H9 (cell line): Measurements from ENCODE around the gene CEBPZ. TPM values are rescaled to one million over a fixed set of nuclear protein-coding genes. Genes with fewer than 3 reads are reported as not detected.

Source experiments
- DNase-seq: peaks from one replicate; pipeline ENCODE4 v3.0.0-alpha.2; 2017
- H2AFZ ChIP-seq: one replicate; pipeline ENCODE4 v1.6.1; 2013; ENCODE audit warnings: mild to moderate bottlenecking, low read length, control low read depth, moderate library complexity
- H2AK5ac ChIP-seq: 2 replicates; pipeline ENCODE4 v1.6.1; 2013; ENCODE audit warnings: low read length, control low read depth, mixed read lengths; ENCODE audit not compliant: insufficient read length
- H2BK120ac ChIP-seq: one replicate; pipeline ENCODE4 v1.6.1; 2013; ENCODE audit warnings: low read depth, mild to moderate bottlenecking, low read length, control low read depth, inconsistent platforms; ENCODE audit not compliant: poor library complexity, severe bottlenecking
- H2BK12ac ChIP-seq: 2 replicates; pipeline ENCODE4 v1.6.1; 2013; ENCODE audit warnings: low read length, control low read depth, mixed read lengths, low read depth; ENCODE audit not compliant: insufficient read length
- H2BK15ac ChIP-seq: 2 replicates; pipeline ENCODE4 v1.6.1; 2013; ENCODE audit warnings: low read depth, low read length, control low read depth
- H2BK20ac ChIP-seq: one replicate; pipeline ENCODE4 v1.6.1; 2013; ENCODE audit warnings: low read depth, mild to moderate bottlenecking, low read length, control low read depth, inconsistent platforms; ENCODE audit not compliant: poor library complexity, severe bottlenecking
- H2BK5ac ChIP-seq: 2 replicates; pipeline ENCODE4 v1.6.1; 2013; ENCODE audit warnings: low read length, control low read depth, mixed read lengths; ENCODE audit not compliant: insufficient read length
- H3K14ac ChIP-seq: 2 replicates; pipeline ENCODE4 v1.6.1; 2013; ENCODE audit warnings: low read length, control low read depth; ENCODE audit not compliant: insufficient read depth
- H3K18ac ChIP-seq: 2 replicates; pipeline ENCODE4 v1.6.1; 2013; ENCODE audit warnings: low read depth, mild to moderate bottlenecking, mixed read lengths, low read length, control low read depth; ENCODE audit not compliant: insufficient read length
- H3K23ac ChIP-seq: 2 replicates; pipeline ENCODE4 v1.6.1; 2013; ENCODE audit warnings: low read length, control low read depth, mixed read lengths, low read depth; ENCODE audit not compliant: insufficient read length
- H3K23me2 ChIP-seq: 2 replicates; pipeline ENCODE4 v1.6.1; 2013; ENCODE audit warnings: low read depth, mild to moderate bottlenecking, mixed read lengths, low read length, control low read depth; ENCODE audit not compliant: insufficient read length, poor library complexity, severe bottlenecking
- H3K27ac ChIP-seq: 2 replicates; pipeline ENCODE4 v1.5.1; 2013; ENCODE audit warnings: low read length, control low read depth, mixed read lengths, low read depth; ENCODE audit not compliant: insufficient read length
- H3K27me3 ChIP-seq: 2 replicates; pipeline ENCODE4 v1.6.1; 2013; ENCODE audit warnings: low read length, control low read depth, inconsistent platforms; ENCODE audit not compliant: insufficient read depth
- H3K4ac ChIP-seq: 2 replicates; pipeline ENCODE4 v1.6.1; 2013; ENCODE audit warnings: low read depth, mild to moderate bottlenecking, control low read depth, inconsistent platforms, low read length, moderate library complexity
- H3K4me1 ChIP-seq: 2 replicates; pipeline ENCODE4 v1.6.1; 2013; ENCODE audit warnings: low read length, control low read depth, inconsistent platforms; ENCODE audit not compliant: insufficient read depth
- H3K4me2 ChIP-seq: 2 replicates; pipeline ENCODE4 v1.6.1; 2013; ENCODE audit warnings: low read length, control low read depth, mixed read lengths; ENCODE audit not compliant: insufficient read length, insufficient read depth
- H3K56ac ChIP-seq: 2 replicates; pipeline ENCODE4 v1.6.1; 2013; ENCODE audit warnings: low read depth, mild to moderate bottlenecking, mixed read lengths, low read length, control low read depth; ENCODE audit not compliant: insufficient read length
- H3K79me1 ChIP-seq: 2 replicates; pipeline ENCODE4 v1.6.1; 2013; ENCODE audit warnings: low read depth, mild to moderate bottlenecking, moderate library complexity, low read length, control low read depth, inconsistent platforms; ENCODE audit not compliant: insufficient read depth, poor library complexity, severe bottlenecking
- H3K79me2 ChIP-seq: 2 replicates; pipeline ENCODE4 v1.6.1; 2013; ENCODE audit warnings: low read length, control low read depth, inconsistent platforms; ENCODE audit not compliant: insufficient read depth
- H3K9ac ChIP-seq: 2 replicates; pipeline ENCODE4 v1.6.1; 2013; ENCODE audit warnings: low read length, control low read depth, mixed read lengths; ENCODE audit not compliant: insufficient read length; ENCODE audit errors: extremely low read depth
- H3K9me3 ChIP-seq: one replicate; pipeline ENCODE4 v1.6.1; 2013; ENCODE audit warnings: low read depth, low read length, inconsistent platforms; ENCODE audit not compliant: control insufficient read depth
- H3T11ph ChIP-seq: one replicate; pipeline ENCODE4 v1.6.1; 2013; ENCODE audit warnings: mild to moderate bottlenecking, low read length, control low read depth, inconsistent platforms
- H4K20me1 ChIP-seq: one replicate; pipeline ENCODE4 v1.6.1; 2013; ENCODE audit not compliant: control insufficient read depth, insufficient read length, insufficient read depth
- H4K5ac ChIP-seq: 2 replicates; pipeline ENCODE4 v1.6.1; 2013; ENCODE audit warnings: low read depth, mild to moderate bottlenecking, mixed read lengths, low read length, control low read depth; ENCODE audit not compliant: insufficient read length
- H4K8ac ChIP-seq: replicated peaks from 2 replicates; pipeline ENCODE4 v1.6.1; 2013; ENCODE audit warnings: low read length, control low read depth, mixed read lengths, low read depth; ENCODE audit not compliant: insufficient read length
- H4K91ac ChIP-seq: 2 replicates; pipeline ENCODE4 v1.6.1; 2013; ENCODE audit warnings: low read depth, mild to moderate bottlenecking, moderate library complexity, mixed read lengths, low read length, control low read depth; ENCODE audit not compliant: insufficient read length
- H3K27ac Mint-ChIP-seq, 3 experiments: 2 replicates in 2 of 3; 3 replicates in 1 of 3; pipeline ENCODE4 v1.8.0; 2020 to 2021; ENCODE audit warnings: mixed read lengths in 3 of 3, mild to moderate bottlenecking in 1 of 3, moderate library complexity in 1 of 3
- H3K27me3 Mint-ChIP-seq: 2 replicates; pipeline ENCODE4 v1.8.0; 2021; ENCODE audit warnings: low read depth, mild to moderate bottlenecking, moderate library complexity, mixed read lengths
- H3K36me3 Mint-ChIP-seq, 3 experiments: 2 replicates in 2 of 3; 3 replicates in 1 of 3; pipeline ENCODE4 v1.8.0; 2020 to 2021; ENCODE audit warnings: low read depth in 3 of 3, mixed read lengths in 3 of 3; ENCODE audit not compliant: insufficient read depth in 1 of 3
- H3K4me1 Mint-ChIP-seq, 2 experiments: 2 replicates each; pipeline ENCODE4 v1.8.0; 2020; ENCODE audit warnings: mixed read lengths in 2 of 2
- H3K4me3 Mint-ChIP-seq, 2 experiments: 2 replicates in 1 of 2; 3 replicates in 1 of 2; pipeline ENCODE4 v1.8.0; 2020 to 2021; ENCODE audit warnings: mild to moderate bottlenecking in 2 of 2, mixed read lengths in 2 of 2, moderate library complexity in 1 of 2
- H3K9me3 Mint-ChIP-seq, 2 experiments: 2 replicates in 1 of 2; 3 replicates in 1 of 2; pipeline ENCODE4 v1.8.0; 2020; ENCODE audit warnings: mild to moderate bottlenecking in 2 of 2, mixed read lengths in 2 of 2, moderate library complexity in 1 of 2
- CTCF ChIP-seq: fragments of 200-600 bp; sonication (generic); conservative IDR thresholded peaks from 3 replicates; pipeline ENCODE4 v1.8.0; 2021; ENCODE audit warnings: antibody characterized with exemption, mild to moderate bottlenecking
- WGBS: extraction: QIAGEN DNeasy Blood & Tissue Kit; methylation state at CpG from one replicate; pipeline ENCODE4 v1.1.7; 2013; ENCODE audit warnings: missing lambda C conversion rate, low lambda C conversion rate, mixed read lengths; ENCODE audit not compliant: insufficient read length; ENCODE audit errors: extremely low coverage; 5-methylcytosine and 5-hydroxymethylcytosine counted together
- total RNA-seq: library from RNA; stranded (reverse); gene quantifications from 2 replicates; pipeline ENCODE4 v1.2.1, GENCODE V29; 2021

CEBPZ gene
- total RNA-seq, 1 experiment from 2014 or later, result 281 TPM

- H2AK5ac ChIP-seq, result no peak overlapping the region
- H2AFZ ChIP-seq, result no peak overlapping the region
- TF ChIP-seq CTCF, result no peak
- H3K23me2 ChIP-seq, result no peaks in the 10 kb centered on the region
- H3K4me1 ChIP-seq, result peaks cover 2% of the 10 kb centered on the region; the same call in 1 of the 2 replicates
- Mint-ChIP-seq H3K9me3 (no peaks in the 10 kb centered on the region), H3K27ac (peak overlapping the region in 2 of 3 experiments; percentile 41 to 99; a peak in 4 of 7 replicates), H3K4me1 (peaks cover 47 to 51% of the 10 kb centered on the region in 2 experiments), H3K27me3 (no peaks in the 10 kb centered on the region), H3K36me3 (peaks cover 70 to 88% (median 86%) of the 10 kb centered on the region in 3 experiments), H3K4me3 (no peak overlapping the region)
- H4K8ac ChIP-seq, result no peak overlapping the region
- no peak overlapping the region for H2BK12ac ChIP-seq
- H4K20me1 ChIP-seq, result no peaks in the 10 kb centered on the region
- no peak overlapping the region for H3K14ac ChIP-seq
- DNase-seq, result no peak
- peaks cover 18% of the 10 kb centered on the region; the same call in 1 of the 2 replicates for H3K79me2 ChIP-seq
- no peak overlapping the region for H3K4ac ChIP-seq
- H3K18ac ChIP-seq, result no peak overlapping the region
- H3K9ac ChIP-seq, result no peak overlapping the region
- peaks cover 2% of the 10 kb centered on the region for H3K79me1 ChIP-seq
- H3K56ac ChIP-seq, result no peak overlapping the region
- H3K9me3 ChIP-seq, result no peaks in the 10 kb centered on the region
- H3K23ac ChIP-seq, result no peak overlapping the region
- H2BK15ac ChIP-seq, result no peak overlapping the region
- H4K5ac ChIP-seq, result no peak overlapping the region
- H3K4me2 ChIP-seq, result no peak overlapping the region
- no CpG with 5 or more reads among the region's 4 CpGs for WGBS
- H2BK120ac ChIP-seq, result no peak overlapping the region
- no peaks in the 10 kb centered on the region for H3K27me3 ChIP-seq
- no peak overlapping the region for H3K27ac ChIP-seq
- H3T11ph ChIP-seq, result no peak overlapping the region
- no peak overlapping the region for H2BK5ac ChIP-seq
- H4K91ac ChIP-seq, result no peak overlapping the region
- no peak overlapping the region for H2BK20ac ChIP-seq
Observed at GRCh38 chr2:37223131-37223530, 8.3 kb downstream of the CEBPZ start.
